ENCODE measurements around the gene ZCWPW1.

Gene ZCWPW1

GRCh38 chr7:100351657-100352058 is 76.8 kb downstream of the ZCWPW1 start:
- no peak for DNase-seq (ENCODE audit: low spot score)
